NB4 (cell line): Measurements from ENCODE around the gene MTCP1.
A peak's percentile ranks its signal among the peaks of the same experiment; 100 is the strongest.

Source experiments
- DNase-seq: peaks from one replicate; pipeline ENCODE4 v3.0.0; 2010; ENCODE audit warnings: low read depth
- H3K4me3 ChIP-seq: one replicate; pipeline ENCODE4 v1.5.1; 2011; ENCODE audit warnings: mild to moderate bottlenecking, low read depth, low read length, moderate library complexity
- CTCF ChIP-seq: IDR thresholded peaks from one replicate; pipeline ENCODE4 v1.5.1; 2012; ENCODE audit warnings: low read depth, low read length
- MAX ChIP-seq: IDR thresholded peaks from 2 replicates; pipeline ENCODE4 v1.6.1; 2011; ENCODE audit warnings: low read depth, low read length
- MYC ChIP-seq: IDR thresholded peaks from 2 replicates; pipeline ENCODE4 v1.6.1; 2011; ENCODE audit warnings: low read depth, low read length
- POLR2A ChIP-seq: IDR thresholded peaks from 2 replicates; pipeline ENCODE4 v1.6.1; 2011; ENCODE audit warnings: mild to moderate bottlenecking; ENCODE audit not compliant: insufficient read length; ENCODE audit errors: extremely low read depth

MTCP1 gene

GRCh38 chrX:155070663-155070974 lies 317 bp downstream of the MTCP1 start:
- TF ChIP-seq MAX (no peak), POLR2A (no peak), MYC (no peak), CTCF (no peak)
- no peak for DNase-seq
- peak overlapping the region; percentile 90 for H3K4me3 ChIP-seq

GRCh38 chrX:155070038-155070437 lies 898 bp downstream of the MTCP1 start:
- peak; percentile 25 for DNase-seq
- H3K4me3 ChIP-seq, result peak overlapping the region; percentile 90
- TF ChIP-seq POLR2A (no peak), CTCF (no peak), MYC (no peak), MAX (no peak)

- no peak for TF ChIP-seq MAX
- no peak for TF ChIP-seq CTCF
- TF ChIP-seq MYC, result no peak
- no peak for TF ChIP-seq POLR2A
- peak overlapping the region; percentile 90 for H3K4me3 ChIP-seq
- no peak for DNase-seq
Observed at GRCh38 chrX:155069414-155069813, 1.5 kb downstream of the MTCP1 start.

GRCh38 chrX:155068165-155068564 lies 2.8 kb downstream of the MTCP1 start:
- DNase-seq, result no peak

GRCh38 chrX:155065035-155065734 lies 5.8 kb downstream of the MTCP1 start:
- H3K4me3 ChIP-seq, result no peak overlapping the region
- TF ChIP-seq CTCF, result no peak
- TF ChIP-seq MAX, result no peak
- TF ChIP-seq MYC, result no peak
- TF ChIP-seq POLR2A, result no peak
- DNase-seq, result no peak

More at GRCh38 chrX:155068165-155068564, 2.8 kb downstream of the MTCP1 start:
- no peak for TF ChIP-seq POLR2A
- TF ChIP-seq MAX, result no peak
- no peak for TF ChIP-seq CTCF
- TF ChIP-seq MYC, result no peak
- no peak overlapping the region for H3K4me3 ChIP-seq
